ENCODE data around the gene AADAC.
"Not testable (repeated sequence)": the region's sequence is repeated elsewhere in the genome, so short reads cannot be mapped to it uniquely, and the experiment has no call there.

Gene AADAC

DNA sequence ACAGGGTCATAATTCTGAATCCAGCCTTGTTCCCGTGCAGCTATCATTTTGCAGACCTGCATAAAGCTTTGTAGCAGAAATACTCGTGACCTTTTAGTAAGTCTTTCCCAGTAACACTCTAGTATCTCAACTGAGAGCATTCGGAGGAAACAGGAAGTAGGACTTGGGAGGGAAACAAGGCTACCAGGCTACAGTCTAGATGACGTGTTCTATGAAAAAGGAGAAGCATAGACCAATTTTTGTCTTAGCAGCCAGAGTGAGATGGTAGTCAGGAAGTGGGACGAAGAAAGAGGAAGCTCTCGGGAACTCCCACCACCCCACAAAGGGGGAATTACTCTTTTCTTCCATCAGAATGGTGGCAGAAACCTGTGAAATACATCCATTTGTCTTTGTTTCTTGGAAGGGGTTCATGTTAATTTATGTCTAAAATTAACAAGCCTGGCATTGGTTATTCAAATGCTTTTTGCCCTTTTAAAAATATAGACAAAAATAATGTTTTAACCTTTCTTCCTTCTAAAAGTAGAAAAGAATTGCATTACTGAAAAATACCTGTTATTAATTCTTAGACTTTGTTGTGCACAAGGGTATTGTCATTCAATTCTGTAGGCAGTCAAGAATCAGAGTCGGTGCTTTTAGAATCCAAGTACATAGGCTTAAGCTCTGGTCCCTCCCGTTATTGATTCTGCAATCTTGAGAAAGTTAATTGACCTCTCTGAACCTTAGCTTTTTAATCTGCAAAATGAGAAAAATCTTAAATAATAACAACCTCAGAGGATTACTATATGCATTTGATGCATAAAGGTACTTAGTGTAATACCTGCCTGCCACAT lies 57.9 kb downstream of the AADAC start:
- H2BK5ac ChIP-seq (ENCODE audit: low read depth, low read length, poor library complexity), result no peak overlapping the region
- no CpG with 5 or more reads among the region's 8 CpGs for WGBS (ENCODE audit: extremely low coverage, insufficient coverage, insufficient read length)
- DNase-seq, result peak; percentile 10 to 51
- peak overlapping the region; percentile 10 for H2AFZ ChIP-seq (ENCODE audit: insufficient read depth, low read length, poor library complexity)
- H3K36me3 ChIP-seq (ENCODE audit: control insufficient read depth in 1 of 2, insufficient read depth in 2 of 2, low read length in 2 of 2), result no peaks in the 10 kb centered on the region
- H2BK12ac ChIP-seq (ENCODE audit: low read length), result no peak overlapping the region
- H4K12ac ChIP-seq (ENCODE audit: low read depth, low read length), result no peak overlapping the region
- peaks cover 0 to 2% of the 10 kb centered on the region in 2 experiments for H3K4me1 ChIP-seq (ENCODE audit: control insufficient read depth in 1 of 2, insufficient read depth in 2 of 2, low read length in 2 of 2)
- no peak overlapping the region for H3K4me2 ChIP-seq (ENCODE audit: low read length)
- no peak overlapping the region for H3K14ac ChIP-seq (ENCODE audit: low read length)
- H4K8ac ChIP-seq (ENCODE audit: low read depth, low read length), result no peak overlapping the region
- no peaks in the 10 kb centered on the region for H3K27me3 ChIP-seq (ENCODE audit: insufficient read depth, low read length)
- no peak overlapping the region for H3K4me3 ChIP-seq (ENCODE audit: low read depth, low read length)
- H2AK5ac ChIP-seq (ENCODE audit: low read length), result no peak overlapping the region
- H3K4ac ChIP-seq (ENCODE audit: low read depth, low read length), result no peak overlapping the region
- no peak overlapping the region for H3K27ac ChIP-seq (ENCODE audit: low read depth, low read length)
- H3K23ac ChIP-seq (ENCODE audit: low read length), result no peak overlapping the region
- no peaks in the 10 kb centered on the region for H3K9me3 ChIP-seq (ENCODE audit: insufficient read depth, low read depth, low read length)
- no peaks in the 10 kb centered on the region for H3K79me2 ChIP-seq (ENCODE audit: control insufficient read depth, insufficient read depth, low read length, poor library complexity)
- H4K91ac ChIP-seq (ENCODE audit: low read depth, low read length), result no peak overlapping the region
- H3K79me1 ChIP-seq (ENCODE audit: low read length), result no peaks in the 10 kb centered on the region
- H3K18ac ChIP-seq (ENCODE audit: low read length), result no peak overlapping the region
- H3K9ac ChIP-seq (ENCODE audit: low read length), result no peak overlapping the region
- H2BK120ac ChIP-seq (ENCODE audit: insufficient read depth, low read length, poor library complexity), result no peak overlapping the region

DNA sequence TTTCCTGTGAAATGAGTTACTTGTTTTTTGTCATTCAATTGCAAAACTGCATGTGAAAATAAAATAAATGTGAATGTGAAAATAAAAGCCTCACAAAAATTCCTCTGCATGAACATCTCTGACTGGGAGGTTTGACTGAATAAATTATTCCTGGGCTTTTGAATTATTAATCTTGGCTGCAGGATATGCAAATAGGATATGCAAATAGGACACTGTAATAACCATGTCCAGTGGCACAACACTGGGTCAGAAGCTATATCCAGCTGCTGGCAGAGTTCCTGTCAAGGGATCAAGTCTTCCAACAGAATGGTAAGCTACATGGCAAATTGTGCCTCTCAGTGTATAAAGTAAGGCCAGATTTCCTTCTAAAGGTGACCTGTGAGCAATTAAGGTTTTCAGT lies 59.5 kb downstream of the AADAC start, which contains the start of gene SUCNR1:
TSS of gene SUCNR1 (plus strand) at position 246 of the 400 bp plus-strand sequence. CDS start 6,250 bp downstream, outside the sequence.
- Histone ChIP-seq H4K91ac (ENCODE audit: low read depth, low read length) (no peak within 1 kb of the TSS), H3K18ac (ENCODE audit: low read length) (no peak within 1 kb of the TSS), H3K36me3 (ENCODE audit: control insufficient read depth in 1 of 2, insufficient read depth in 2 of 2, low read length in 2 of 2) (no peaks in the 10 kb centered on the region), H3K79me1 (ENCODE audit: low read length) (no peaks in the 10 kb centered on the region), H3K79me2 (ENCODE audit: control insufficient read depth, insufficient read depth, low read length, poor library complexity) (no peaks in the 10 kb centered on the region), H4K8ac (ENCODE audit: low read depth, low read length) (no peak within 1 kb of the TSS), H3K23ac (ENCODE audit: low read length) (no peak within 1 kb of the TSS), H3K4me2 (ENCODE audit: low read length) (no peak within 1 kb of the TSS), H2AK5ac (ENCODE audit: low read length) (no peak within 1 kb of the TSS), H3K9me3 (ENCODE audit: insufficient read depth, low read depth, low read length) (no peaks in the 10 kb centered on the region), H3K27me3 (ENCODE audit: insufficient read depth, low read length) (no peaks in the 10 kb centered on the region), H3K14ac (ENCODE audit: low read length) (no peak within 1 kb of the TSS), H2AFZ (ENCODE audit: insufficient read depth, low read length, poor library complexity) (no peak within 1 kb of the TSS), H3K9ac (ENCODE audit: low read length) (no peak within 1 kb of the TSS), H3K27ac (ENCODE audit: low read depth, low read length) (no peak within 1 kb of the TSS), H3K4me3 (ENCODE audit: low read depth, low read length) (no peak within 1 kb of the TSS), H3K4ac (ENCODE audit: low read depth, low read length) (no peak within 1 kb of the TSS), H4K12ac (ENCODE audit: low read depth, low read length) (no peak within 1 kb of the TSS), H2BK5ac (ENCODE audit: low read depth, low read length, poor library complexity) (no peak within 1 kb of the TSS), H2BK12ac (ENCODE audit: low read length) (no peak within 1 kb of the TSS), H3K4me1 (ENCODE audit: control insufficient read depth in 1 of 2, insufficient read depth in 2 of 2, low read length in 2 of 2) (no peaks in the 10 kb centered on the region), H2BK120ac (ENCODE audit: insufficient read depth, low read length, poor library complexity) (no peak within 1 kb of the TSS)
- no peak for DNase-seq

DNA sequence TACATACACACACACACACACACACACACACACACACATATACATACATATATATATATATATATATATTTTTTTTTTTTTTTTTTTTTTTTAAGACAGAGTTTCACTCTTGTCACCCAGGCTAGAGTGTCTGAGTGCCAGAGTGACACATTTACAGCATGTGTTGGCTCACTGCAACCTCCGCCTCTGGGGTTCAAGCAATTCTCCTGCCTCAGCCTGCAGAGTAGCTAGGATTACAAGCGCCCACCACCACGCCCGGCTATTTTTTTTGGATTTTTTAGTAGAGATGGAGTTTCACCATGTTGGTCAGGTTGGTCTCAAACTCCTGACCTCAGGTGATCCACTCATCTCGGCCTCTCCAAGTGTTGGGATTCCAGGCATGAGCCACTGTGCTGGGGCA lies 60.2 kb downstream of the AADAC start:
- not testable (repeated sequence) for H3K14ac ChIP-seq (ENCODE audit: low read length); H4K12ac ChIP-seq (ENCODE audit: low read depth, low read length); DNase-seq; H3K4me1 ChIP-seq (ENCODE audit: control insufficient read depth in 1 of 2, insufficient read depth in 2 of 2, low read length in 2 of 2); H3K4me3 ChIP-seq (ENCODE audit: low read depth, low read length); H2BK5ac ChIP-seq (ENCODE audit: low read depth, low read length, poor library complexity); H3K4ac ChIP-seq (ENCODE audit: low read depth, low read length); H2BK12ac ChIP-seq (ENCODE audit: low read length); H3K27ac ChIP-seq (ENCODE audit: low read depth, low read length); H2AK5ac ChIP-seq (ENCODE audit: low read length); H4K8ac ChIP-seq (ENCODE audit: low read depth, low read length); H4K91ac ChIP-seq (ENCODE audit: low read depth, low read length); H3K23ac ChIP-seq (ENCODE audit: low read length); H3K9me3 ChIP-seq (ENCODE audit: insufficient read depth, low read depth, low read length); H3K36me3 ChIP-seq (ENCODE audit: control insufficient read depth in 1 of 2, insufficient read depth in 2 of 2, low read length in 2 of 2); H2AFZ ChIP-seq (ENCODE audit: insufficient read depth, low read length, poor library complexity); H2BK120ac ChIP-seq (ENCODE audit: insufficient read depth, low read length, poor library complexity); H3K18ac ChIP-seq (ENCODE audit: low read length); H3K27me3 ChIP-seq (ENCODE audit: insufficient read depth, low read length); H3K9ac ChIP-seq (ENCODE audit: low read length); H3K79me1 ChIP-seq (ENCODE audit: low read length); H3K4me2 ChIP-seq (ENCODE audit: low read length); H3K79me2 ChIP-seq (ENCODE audit: control insufficient read depth, insufficient read depth, low read length, poor library complexity)
- no CpG with 5 or more reads among the region's 5 CpGs for WGBS (ENCODE audit: extremely low coverage, insufficient coverage, insufficient read length)

DNA sequence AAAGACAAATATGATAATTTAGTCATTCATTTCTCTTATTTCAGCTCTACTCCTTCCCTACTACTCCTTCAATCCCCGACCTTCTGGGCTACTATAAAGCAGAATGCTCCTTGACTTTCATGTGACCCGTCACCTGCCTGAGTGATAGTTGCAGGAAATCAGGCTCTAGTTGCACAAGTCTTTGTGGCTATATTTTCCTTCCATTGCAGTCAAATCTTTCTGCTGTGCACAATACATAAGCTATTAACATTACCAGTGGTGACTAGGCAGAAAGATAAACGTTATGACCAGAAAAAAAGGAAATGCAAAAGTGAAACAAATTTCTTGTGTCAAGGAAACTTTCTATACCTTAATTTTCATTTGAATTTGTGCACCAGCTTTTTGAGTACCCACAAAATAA lies 61.8 kb downstream of the AADAC start:
- no peaks in the 10 kb centered on the region for H3K36me3 ChIP-seq (ENCODE audit: control insufficient read depth in 1 of 2, insufficient read depth in 2 of 2, low read length in 2 of 2)
- no peaks in the 10 kb centered on the region for H3K79me2 ChIP-seq (ENCODE audit: control insufficient read depth, insufficient read depth, low read length, poor library complexity)
- H2BK120ac ChIP-seq (ENCODE audit: insufficient read depth, low read length, poor library complexity), result no peak overlapping the region
- H3K23ac ChIP-seq (ENCODE audit: low read length), result no peak overlapping the region
- no peaks in the 10 kb centered on the region for H3K27me3 ChIP-seq (ENCODE audit: insufficient read depth, low read length)
- H3K27ac ChIP-seq (ENCODE audit: low read depth, low read length), result no peak overlapping the region
- no peak overlapping the region for H2AK5ac ChIP-seq (ENCODE audit: low read length)
- H3K4me1 ChIP-seq (ENCODE audit: control insufficient read depth in 1 of 2, insufficient read depth in 2 of 2, low read length in 2 of 2), result no peaks in the 10 kb centered on the region
- no peak overlapping the region for H2BK12ac ChIP-seq (ENCODE audit: low read length)
- H2BK5ac ChIP-seq (ENCODE audit: low read depth, low read length, poor library complexity), result no peak overlapping the region
- no peak overlapping the region for H3K9ac ChIP-seq (ENCODE audit: low read length)
- H3K4me3 ChIP-seq (ENCODE audit: low read depth, low read length), result no peak overlapping the region
- no peak overlapping the region for H4K12ac ChIP-seq (ENCODE audit: low read depth, low read length)
- H2AFZ ChIP-seq (ENCODE audit: insufficient read depth, low read length, poor library complexity), result no peak overlapping the region
- DNase-seq, result peak in 1 of 2 donors; percentile 12
- H3K4me2 ChIP-seq (ENCODE audit: low read length), result no peak overlapping the region
- no peak overlapping the region for H4K91ac ChIP-seq (ENCODE audit: low read depth, low read length)
- no peak overlapping the region for H3K4ac ChIP-seq (ENCODE audit: low read depth, low read length)
- no peak overlapping the region for H4K8ac ChIP-seq (ENCODE audit: low read depth, low read length)
- no peak overlapping the region for H3K14ac ChIP-seq (ENCODE audit: low read length)
- H3K79me1 ChIP-seq (ENCODE audit: low read length), result no peaks in the 10 kb centered on the region
- H3K9me3 ChIP-seq (ENCODE audit: insufficient read depth, low read depth, low read length), result no peaks in the 10 kb centered on the region
- H3K18ac ChIP-seq (ENCODE audit: low read length), result no peak overlapping the region
- no CpG with 5 or more reads among the region's 3 CpGs for WGBS (ENCODE audit: extremely low coverage, insufficient coverage, insufficient read length)
